NCI-H2227 treated with DMSO at 0.1 percent for 48 hours (cell line): Measurements from ENCODE around the gene MAD1L1.
"Not testable (repeated sequence)": the region's sequence is repeated elsewhere in the genome, so short reads cannot be mapped to it uniquely, and the experiment has no call there.

ENCODE experiments used
- DNase-seq: peaks from one replicate; lab custom pipeline; 2025; lab: John Stamatoyannopoulos, UW

MAD1L1 gene

GRCh38 chr7:2043316-2044039 is 189.3 kb downstream of the MAD1L1 start:
- DNase-seq, result no peak

DNA sequence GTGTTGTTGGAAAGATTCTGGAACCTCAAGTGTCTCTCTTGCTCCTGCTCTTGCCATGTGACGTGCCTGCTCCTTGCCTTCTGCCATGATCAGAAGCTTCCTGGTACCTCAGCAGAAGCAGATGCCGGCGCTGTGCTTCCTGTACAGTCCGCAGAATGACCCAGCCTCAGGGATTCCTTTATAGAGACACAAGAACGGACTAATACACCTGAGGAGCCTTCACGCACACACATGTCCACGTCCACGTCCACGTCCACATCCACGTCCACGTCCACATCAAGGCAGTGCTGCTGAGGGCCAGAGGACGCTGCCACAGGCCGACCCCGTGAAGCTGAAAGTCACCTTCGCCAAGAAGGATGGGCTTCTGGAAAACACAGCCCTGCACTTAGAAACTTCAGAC is 190.1 kb downstream of the MAD1L1 start:
- no peak for DNase-seq

DNA sequence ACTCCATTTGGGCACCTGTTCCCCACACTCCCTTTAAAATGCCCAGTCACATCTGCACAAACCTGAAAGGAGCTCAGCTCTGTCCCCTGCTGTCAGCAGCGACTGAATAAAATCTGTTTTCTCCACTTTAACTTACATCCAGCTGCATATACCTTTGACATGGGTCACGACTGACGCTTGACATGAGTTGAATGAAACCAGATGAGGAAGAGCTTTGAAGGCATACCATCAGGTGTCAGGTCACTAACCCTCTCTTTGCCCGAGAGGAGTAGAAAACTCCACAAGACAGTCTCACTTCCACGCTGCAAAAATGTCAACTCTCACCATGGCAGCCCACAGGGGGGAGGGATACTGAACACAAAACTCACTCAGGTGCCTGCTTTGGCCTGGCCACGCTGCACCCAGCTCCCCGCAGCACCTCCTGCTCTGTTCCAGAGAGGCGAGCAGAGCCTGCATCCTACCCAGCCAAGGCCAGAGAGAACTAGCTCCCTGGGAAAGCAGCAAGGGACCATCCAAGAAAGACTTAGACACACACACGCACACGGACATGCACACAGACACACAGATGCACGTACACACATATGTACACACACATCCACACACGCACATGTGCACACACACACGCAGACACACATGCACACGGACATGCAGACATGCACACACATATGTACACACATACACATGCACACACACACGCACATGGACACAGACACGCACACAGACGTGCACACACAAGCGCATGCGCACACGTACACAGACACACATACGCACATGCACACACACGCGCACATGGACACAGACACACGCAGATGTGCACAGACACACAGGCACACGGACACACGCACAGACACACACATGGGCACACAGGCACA is 191.0 kb downstream of the MAD1L1 start:
- no peak for DNase-seq

GRCh38 chr7:2040893-2041270 is 191.9 kb downstream of the MAD1L1 start:
- no peak for DNase-seq

DNA sequence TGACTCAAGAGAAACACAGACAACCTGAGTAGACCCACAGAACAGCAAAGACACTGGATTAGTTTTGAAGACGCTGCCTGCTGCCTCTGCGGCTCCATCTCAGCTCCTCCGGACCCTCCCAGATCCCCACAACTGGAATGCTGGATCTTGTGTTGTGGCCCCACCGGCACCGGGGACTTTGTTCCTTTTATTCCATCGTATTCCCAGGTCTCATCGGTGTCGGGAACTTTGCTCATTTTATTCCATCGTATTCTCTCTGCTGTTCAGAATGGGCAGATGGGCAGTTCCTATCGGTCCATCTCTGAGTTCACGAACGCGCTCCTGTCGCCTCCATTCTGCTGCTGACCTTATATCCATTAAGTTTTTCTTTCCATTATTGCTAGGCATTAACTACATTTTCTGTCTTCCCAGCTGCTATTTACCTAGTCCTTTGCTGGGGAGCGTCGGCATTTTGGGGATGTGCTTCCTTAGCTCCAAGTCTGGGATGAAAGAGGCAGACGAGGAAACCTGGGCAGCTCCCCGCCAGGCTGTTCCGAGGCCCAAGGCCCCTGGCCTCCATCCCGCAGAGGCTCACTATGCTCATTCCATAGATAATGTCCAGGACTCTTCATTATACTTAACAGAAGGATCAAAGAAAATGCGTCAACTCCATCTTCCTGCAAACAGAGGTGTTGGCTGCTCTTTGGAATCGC is 192.4 kb downstream of the MAD1L1 start:
- DNase-seq, result no peak

DNA sequence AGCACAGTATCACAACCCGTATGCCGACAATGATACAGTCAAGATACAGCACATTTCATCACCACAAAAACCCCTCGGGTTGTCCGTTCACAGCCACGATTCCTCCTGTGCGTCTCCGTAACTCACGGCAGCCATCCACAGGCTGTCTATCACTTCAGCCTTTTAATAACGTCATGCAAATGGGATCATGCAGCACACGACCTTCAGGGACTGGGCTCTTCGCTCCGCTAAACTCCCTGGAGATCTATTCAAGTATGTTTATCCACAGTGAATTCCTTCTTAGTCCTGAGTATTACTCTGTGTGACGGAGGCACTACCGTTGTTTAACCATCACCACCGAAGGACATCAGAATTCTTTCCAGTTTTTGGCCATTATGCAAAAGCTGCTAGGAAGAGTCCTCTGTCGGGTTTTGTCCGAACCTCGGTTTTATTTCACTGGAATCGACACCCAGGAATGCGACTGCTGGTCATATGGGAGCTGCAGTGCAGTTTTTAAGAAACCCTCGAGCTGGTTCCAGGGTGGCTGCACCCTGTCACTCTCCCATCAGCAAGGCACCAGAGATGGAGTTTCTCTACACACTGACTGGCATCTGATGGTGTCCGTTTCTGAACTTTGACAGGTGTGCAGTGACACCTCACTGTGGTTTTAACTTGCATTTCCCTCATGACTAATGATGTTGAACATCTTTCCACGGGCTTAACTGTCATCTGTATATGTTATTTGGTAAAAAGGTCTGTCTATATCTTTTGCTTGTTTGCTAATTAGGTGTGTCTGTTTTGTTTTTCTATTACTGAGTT is 193.6 kb downstream of the MAD1L1 start:
- no peak for DNase-seq

- DNase-seq, result no peak
Measured at GRCh38 chr7:2037808-2038522, 194.8 kb downstream of the MAD1L1 start.

DNA sequence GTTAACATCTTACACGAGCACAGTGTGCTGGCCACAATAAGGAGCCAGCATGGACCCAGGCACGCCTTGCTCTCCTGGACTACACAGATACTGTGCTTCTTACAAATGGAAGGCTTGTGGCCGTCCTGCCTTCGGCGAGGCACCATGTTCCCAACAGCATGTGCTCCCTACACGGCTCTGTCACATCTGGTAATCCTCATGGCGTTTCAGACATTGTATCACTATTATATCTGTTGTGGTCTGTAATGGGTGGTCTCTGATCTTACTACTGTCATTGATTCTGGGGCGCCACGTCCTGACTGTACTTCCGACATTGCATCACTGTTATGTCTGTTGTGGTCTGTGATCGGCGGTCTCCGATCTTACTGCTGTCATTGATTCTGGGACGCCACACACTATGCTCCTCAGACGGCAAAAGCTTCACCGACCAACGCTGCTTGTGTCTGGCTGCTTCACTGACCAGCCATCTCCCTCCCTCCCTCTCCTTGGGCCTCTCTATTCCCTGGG is 195.4 kb downstream of the MAD1L1 start:
- DNase-seq, result no peak

DNA sequence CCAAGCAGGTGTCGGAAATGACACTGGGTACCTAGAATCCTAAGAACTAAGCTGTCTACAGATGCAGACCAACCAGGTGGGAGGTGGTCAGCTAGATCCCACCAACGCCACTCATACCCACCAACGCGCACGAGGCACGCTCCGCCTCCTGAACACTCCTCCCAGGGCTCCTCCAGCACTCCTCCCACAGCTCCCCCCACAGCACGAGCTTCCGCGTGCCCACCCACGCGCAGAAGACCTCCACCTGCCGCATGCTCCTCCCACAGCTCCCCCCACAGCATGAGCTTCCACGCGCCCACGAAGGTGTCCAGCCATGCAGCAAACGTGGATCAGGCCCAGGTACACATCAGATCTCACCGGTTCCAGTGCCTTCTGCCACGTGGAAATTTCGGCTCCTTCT is 196.0 kb downstream of the MAD1L1 start:
- no peak for DNase-seq

DNA sequence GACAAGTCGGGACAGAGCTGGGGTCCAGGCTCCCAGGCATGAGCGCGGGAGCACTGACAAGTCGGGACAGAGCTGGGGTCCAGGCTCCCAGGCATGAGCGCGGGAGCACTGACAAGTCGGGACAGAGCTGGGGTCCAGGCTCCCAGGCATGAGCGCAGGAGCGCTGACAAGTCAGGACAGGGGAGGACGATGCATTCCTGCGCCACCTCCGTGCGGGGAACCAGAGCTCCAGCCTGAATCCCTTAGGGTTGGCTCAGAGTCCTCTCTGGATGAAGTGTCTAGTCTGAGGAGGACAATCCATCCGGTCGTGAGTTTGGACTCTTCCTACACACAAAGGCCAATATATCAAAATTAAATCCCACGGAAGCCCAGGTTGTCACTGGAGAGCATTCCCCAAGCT is 196.5 kb downstream of the MAD1L1 start:
- not testable (repeated sequence) for DNase-seq

DNA sequence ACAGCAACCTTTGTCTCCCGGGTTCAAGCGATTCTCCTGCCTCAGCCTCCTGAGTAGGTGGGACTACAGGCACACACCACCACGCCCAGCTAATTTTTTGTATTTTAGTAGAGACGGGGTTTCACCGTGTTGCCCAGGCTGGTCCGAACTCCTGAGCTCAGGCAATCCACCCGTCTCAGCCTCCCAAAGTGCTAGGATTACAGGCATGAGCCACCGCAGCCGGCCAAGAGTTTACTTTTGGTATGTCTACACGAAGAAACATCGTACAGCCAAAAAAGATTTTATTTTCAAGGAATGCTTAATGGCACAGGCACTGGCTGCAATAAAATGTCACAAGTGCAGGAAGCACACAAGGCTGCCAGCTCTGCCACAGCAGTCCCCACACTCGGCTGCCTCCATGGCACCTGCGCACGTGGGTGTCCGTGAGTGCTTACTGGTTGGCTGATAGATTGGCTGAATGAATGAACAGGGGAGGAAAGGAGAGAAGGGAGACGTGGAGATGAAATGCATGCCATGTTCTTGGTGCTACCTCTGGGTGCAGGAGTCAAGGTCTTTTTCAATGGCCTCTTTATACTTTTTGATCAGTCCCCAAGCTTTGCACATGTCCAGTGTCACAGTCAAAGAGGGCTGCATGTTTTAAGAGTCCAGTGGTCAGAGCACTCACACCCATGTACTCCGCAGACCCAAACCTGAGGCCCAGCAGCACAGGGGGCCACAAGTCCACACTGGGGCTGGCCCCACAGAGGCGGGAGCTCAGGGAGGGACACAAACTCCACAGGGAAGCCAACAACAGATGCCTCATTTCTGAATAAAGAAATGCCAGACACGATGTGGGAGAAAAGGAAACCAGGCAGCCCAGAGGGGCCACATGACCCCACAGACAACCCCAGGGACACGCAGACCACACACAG is 198.2 kb downstream of the MAD1L1 start:
- DNase-seq, result no peak

GRCh38 chr7:2033586-2034135 is 199.1 kb downstream of the MAD1L1 start:
- DNase-seq, result no peak

DNA sequence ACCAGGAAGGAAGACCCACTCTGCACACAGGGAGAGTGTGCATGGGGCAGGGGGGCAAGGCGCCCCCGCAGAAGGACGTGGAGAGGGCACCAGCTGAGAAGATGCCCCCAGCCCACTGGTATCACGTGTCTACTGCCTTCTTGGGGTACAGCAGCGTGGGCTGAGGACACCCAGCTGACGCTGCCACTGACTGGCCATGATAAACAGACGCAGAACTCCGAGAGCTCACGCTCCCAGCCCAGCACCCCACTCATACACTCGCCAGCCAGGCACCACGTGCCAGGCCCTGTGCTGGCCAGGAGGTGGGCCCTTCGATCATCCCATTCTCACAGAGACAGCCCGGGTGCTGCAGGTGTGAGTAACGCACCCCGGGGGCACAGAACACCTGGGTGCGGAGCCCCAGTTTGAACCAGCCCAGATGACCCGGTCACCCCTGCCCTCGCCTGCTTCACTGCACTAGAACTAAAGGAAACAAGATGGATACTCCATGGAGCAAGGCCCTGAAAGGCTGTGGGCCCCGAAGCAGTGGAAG is 199.8 kb downstream of the MAD1L1 start:
- DNase-seq, result no peak

- DNase-seq, result no peak
Measured at GRCh38 chr7:2032030-2032875, 200.5 kb downstream of the MAD1L1 start.

DNA sequence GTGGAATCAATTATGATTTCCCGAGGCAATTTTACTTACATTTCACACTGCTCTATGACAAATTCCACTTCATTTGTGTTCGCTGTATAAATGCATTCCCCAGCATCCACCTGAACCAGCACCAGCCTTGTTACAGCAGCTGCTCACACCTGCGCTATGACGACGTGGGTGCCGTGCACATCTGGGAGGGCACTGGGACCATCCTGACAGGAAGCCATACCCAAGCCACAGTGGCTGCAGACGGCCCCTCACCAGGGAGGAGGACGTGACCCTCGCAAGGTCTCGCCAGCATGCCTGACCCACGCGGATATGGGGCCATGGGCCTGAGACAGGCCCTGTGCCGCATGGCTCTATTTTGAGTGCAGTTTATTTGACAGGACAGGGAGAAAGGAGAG is 201.3 kb downstream of the MAD1L1 start:
- no peak for DNase-seq

- no peak for DNase-seq
Measured at GRCh38 chr7:2030475-2031450, 202.0 kb downstream of the MAD1L1 start.

GRCh38 chr7:2029936-2030335 is 202.8 kb downstream of the MAD1L1 start:
- DNase-seq, result no peak
